HepG2 (cell line): ENCODE data around the gene NUDT7. TPM values are rescaled to one million over a fixed set of nuclear protein-coding genes. Genes with fewer than 3 reads are reported as not detected.
A peak's percentile ranks its signal among the peaks of the same experiment; 100 is the strongest.

Experiments used
- ATAC-seq: fragments of 200-7000 bp; cut with Tn5 transposase; 3 replicates; pipeline ENCODE4 v1.9.1; 2020; ENCODE audit warnings: mild to moderate bottlenecking, moderate library complexity
- BruUV-seq: library from RNA; stranded (reverse); fragments of 400-500 nt; replicated peaks from 2 replicates; lab custom pipeline; 2021; lab: Mats Ljungman, UMichigan
- CTCF ChIA-PET: fragments of 300-600 bp; formaldehyde crosslinking; extraction: SDS; loops from one replicate; lab custom pipeline; 2021; ENCODE audit warnings: low total read pairs, inconsistent platforms, low intra/inter-chr PET ratio; lab: Yijun Ruan, JAX
- POLR2A ChIA-PET: fragments of 350-600 bp; sonication (Branson Sonifier 250); formaldehyde crosslinking; loops from one replicate; lab custom pipeline; 2020; ENCODE audit warnings: antibody characterized with exemption, inconsistent platforms; lab: Yijun Ruan, JAX
- DNase-seq: peaks from one replicate; pipeline ENCODE4 v3.0.0-alpha.2; 2015; ENCODE audit warnings: low spot score
- FAIRE-seq: peaks from 3 replicates; lab custom pipeline; 2011; peaks lifted over from hg19 to GRCh38; lab: Jason Lieb, UNC
- H2AFZ ChIP-seq: one replicate; pipeline ENCODE4 v1.6.1; 2011; ENCODE audit warnings: low read length, inconsistent platforms
- H3K27ac ChIP-seq: fragments of 300-600 bp; 3 replicates; pipeline ENCODE4 v1.8.0; 2011; ENCODE audit warnings: mixed run types, mild to moderate bottlenecking, mixed read lengths, low read length, inconsistent platforms; ENCODE audit not compliant: insufficient read depth; ENCODE audit errors: extremely low read length
- H3K27me3 ChIP-seq, 2 experiments: fragments of 200-600 bp in 1 of 2; 2 replicates in 1 of 2; 3 replicates in 1 of 2; pipeline versions ENCODE4 v1.6.0 to v1.8.0; 2011; ENCODE audit warnings: low read length in 2 of 2, mild to moderate bottlenecking in 2 of 2, moderate library complexity in 2 of 2, inconsistent platforms in 1 of 2; ENCODE audit not compliant: insufficient read depth in 2 of 2, control insufficient read depth in 1 of 2
- H3K36me3 ChIP-seq, 2 experiments: fragments of 200-600 bp in 1 of 2; replicated peaks in 1 of 2; 2 replicates in 1 of 2; 3 replicates in 1 of 2; pipeline versions ENCODE4 v1.5.1 to v1.8.0; 2011; ENCODE audit warnings: low read length in 2 of 2, inconsistent platforms in 1 of 2; ENCODE audit not compliant: insufficient read depth in 2 of 2, control insufficient read depth in 1 of 2
- H3K4me1 ChIP-seq: 2 replicates; pipeline ENCODE4 v1.5.1; 2012; ENCODE audit warnings: low read length, inconsistent platforms; ENCODE audit not compliant: insufficient read depth
- H3K4me2 ChIP-seq: 2 replicates; pipeline ENCODE4 v1.6.0; 2011; ENCODE audit warnings: low read depth, low read length, inconsistent platforms
- H3K4me3 ChIP-seq, 3 experiments: fragments of 200-600 bp in 1 of 3; sonication (generic), shearing (Covaris generic) in 1 of 3; replicated peaks in 1 of 3; 2 replicates each; pipeline ENCODE4 v1.5.1; 2011 to 2016; ENCODE audit warnings: low read length in 3 of 3, inconsistent platforms in 2 of 3, low read depth in 2 of 3, mild to moderate bottlenecking in 2 of 3, control low read depth in 1 of 3, mixed read lengths in 1 of 3; ENCODE audit not compliant: insufficient read depth in 1 of 3
- H3K79me2 ChIP-seq: one replicate; pipeline ENCODE4 v1.6.1; 2011; ENCODE audit warnings: low read length, inconsistent platforms; ENCODE audit not compliant: insufficient read depth
- H3K9ac ChIP-seq: 2 replicates; pipeline ENCODE4 v1.6.0; 2011; ENCODE audit warnings: mild to moderate bottlenecking, low read depth, low read length, inconsistent platforms; ENCODE audit not compliant: insufficient read depth
- H3K9me3 ChIP-seq: 2 replicates; pipeline ENCODE4 v1.5.1; 2012; ENCODE audit warnings: mild to moderate bottlenecking, low read length
- H4K20me1 ChIP-seq: 2 replicates; pipeline ENCODE4 v1.6.0; 2011; ENCODE audit warnings: inconsistent platforms, mild to moderate bottlenecking, low read length, moderate library complexity; ENCODE audit not compliant: insufficient read depth
- ADNP ChIP-seq: sonication (generic); formaldehyde crosslinking; IDR thresholded peaks from 2 replicates; pipeline ENCODE4 v1.4.0; 2020; ENCODE audit warnings: missing genetic modification reagents
- ARID5B ChIP-seq: IDR thresholded peaks from 2 replicates; pipeline ENCODE4 v1.4.0; 2020; ENCODE audit warnings: mild to moderate bottlenecking, missing genetic modification reagents
- FOSL1 ChIP-seq: sonication (generic); formaldehyde crosslinking; IDR thresholded peaks from 2 replicates; pipeline ENCODE4 v1.9.0; 2021; ENCODE audit warnings: missing genetic modification reagents, borderline replicate concordance
- FOSL2 ChIP-seq: sonication (generic); formaldehyde crosslinking; IDR thresholded peaks from 2 replicates; pipeline ENCODE4 v1.4.0; 2020; ENCODE audit warnings: missing genetic modification reagents
- HOXA3 ChIP-seq: sonication (generic); formaldehyde crosslinking; IDR thresholded peaks from 2 replicates; pipeline ENCODE4 v1.5.0; 2020; ENCODE audit warnings: missing genetic modification reagents
- IRF9 ChIP-seq: sonication (generic); formaldehyde crosslinking; IDR thresholded peaks from 2 replicates; pipeline ENCODE4 v1.8.0; 2022; ENCODE audit warnings: missing genetic modification reagents, mild to moderate bottlenecking, borderline replicate concordance
- JUND ChIP-seq: sonication (generic); formaldehyde crosslinking; IDR thresholded peaks from 2 replicates; pipeline ENCODE4 v1.8.0; 2022; ENCODE audit warnings: mild to moderate bottlenecking, missing genetic modification reagents
- LCORL ChIP-seq, 2 experiments: fragments of 450-650 bp in 1 of 2; sonication (generic) in 1 of 2; formaldehyde crosslinking in 1 of 2; IDR thresholded peaks; 2 replicates each; pipeline versions ENCODE4 v1.5.0 to v1.6.1; 2017 to 2020; ENCODE audit warnings: antibody characterized with exemption in 1 of 2, missing genetic modification reagents in 1 of 2
- PATZ1 ChIP-seq: sonication (generic); formaldehyde crosslinking; IDR thresholded peaks from 2 replicates; pipeline ENCODE4 v1.4.0; 2020; ENCODE audit warnings: missing genetic modification reagents
- POGZ ChIP-seq: sonication (generic); formaldehyde crosslinking; IDR thresholded peaks from 2 replicates; pipeline ENCODE4 v1.4.0; 2020; ENCODE audit warnings: mild to moderate bottlenecking, missing genetic modification reagents
- SALL1 ChIP-seq: sonication (generic); formaldehyde crosslinking; IDR thresholded peaks from 2 replicates; pipeline ENCODE4 v1.8.0; 2022; ENCODE audit warnings: mild to moderate bottlenecking, missing genetic modification reagents
- STAG1 ChIP-seq: sonication (generic); formaldehyde crosslinking; IDR thresholded peaks from 2 replicates; pipeline ENCODE4 v1.4.0; 2020; ENCODE audit warnings: missing genetic modification reagents
- TEAD3 ChIP-seq: optimal IDR thresholded peaks from 2 replicates; pipeline ENCODE3; 2016; ENCODE audit warnings: borderline replicate concordance
- ZBTB46 ChIP-seq: sonication (generic); formaldehyde crosslinking; IDR thresholded peaks from 2 replicates; pipeline ENCODE4 v1.4.0; 2020; ENCODE audit warnings: mild to moderate bottlenecking, missing genetic modification reagents, borderline replicate concordance
- ZMYM2 ChIP-seq: sonication (generic); formaldehyde crosslinking; IDR thresholded peaks from 2 replicates; pipeline ENCODE4 v1.8.0; 2022; ENCODE audit warnings: mild to moderate bottlenecking, missing genetic modification reagents
- ZMYM3 ChIP-seq: sonication (generic); formaldehyde crosslinking; IDR thresholded peaks from 2 replicates; pipeline ENCODE4 v1.5.1; 2020; ENCODE audit warnings: mild to moderate bottlenecking, missing genetic modification reagents
- WGBS: methylation state at CpG from one replicate; pipeline ENCODE4 v1.1.6; 2017; ENCODE audit warnings: low lambda C conversion rate; 5-methylcytosine and 5-hydroxymethylcytosine counted together
- in situ Hi-C: cut with HindIII; loops from 2 replicates; pipeline ENCODE4 v1.10.0; 2017; ENCODE audit warnings: low pct_unique_long_range_greater_than_20kb; ENCODE audit not compliant: extremely low pct_ligation_motif_present
- intact Hi-C: fragments of 100-400 bp; cut with micrococcal nuclease; formaldehyde crosslinking; loops from one replicate; pipeline ENCODE4 v1.10.0; 2022; ENCODE audit not compliant: unreplicated experiment
- polyA plus RNA-seq, 8 experiments: library from polyadenylated mRNA; depleted of rRNA in 3 of 8; stranded (reverse) in 7 of 8; unstranded in 1 of 8; fragments of >200 nt; fragmentation: Illumina TruSeq in 4 of 8; extraction: Trizol in 4 of 8; gene quantifications; 2 replicates each; pipeline versions ENCODE4 v1.2.1 to v1.2.3, GENCODE V29; 2011 to 2016; ENCODE audit warnings: low read depth in 4 of 8, missing spikeins in 1 of 8, mixed read lengths in 1 of 8; ENCODE audit not compliant: insufficient read depth in 1 of 8
- total RNA-seq, 5 experiments: library from RNA; depleted of rRNA; stranded (reverse); fragments of >200 nt; fragmentation: Illumina TruSeq; extraction: Trizol; gene quantifications; 2 replicates each; pipeline ENCODE4 v1.2.3, GENCODE V29; 2016; ENCODE audit warnings: low read depth in 1 of 5

Gene NUDT7
- total and polyA plus RNA-seq, 2 of the 13 experiments (the other 11 are each of a cell fraction or from before 2014, with no cell fraction given), result 14.3 to 23.9 TPM

GRCh38 chr16:77780378-77780837 lies 58.1 kb downstream of the NUDT7 start:
- no TSS peak for BruUV-seq
- FAIRE-seq (no peak), DNase-seq (peak; percentile 46), ATAC-seq (peak; percentile 30; the same call in 2 of the 3 replicates)
- intact Hi-C loops, result no loop called here
- peak; percentile 86 for TF ChIP-seq FOSL2 (CRISPR knock-in tag)
- no peak for TF ChIP-seq LCORL (IDR thresholded peaks at IDR 0.05)
- peak; percentile 29; the same call in 1 of the 2 replicates for TF ChIP-seq LCORL (CRISPR knock-in tag; IDR thresholded peaks at IDR 0.05)
- TF ChIP-seq SALL1 (CRISPR knock-in tag), result 0 out of 2 replicates have a peak, but pooled peaks have one; percentile 31
- TF ChIP-seq HOXA3 (CRISPR knock-in tag), result no peak
- TF ChIP-seq POGZ (CRISPR knock-in tag), result 0 out of 2 replicates have a peak, but pooled peaks have one; percentile 21
- TF ChIP-seq ZMYM2 (CRISPR knock-in tag), result peak; percentile 52; the same call in 1 of the 2 replicates
- 0 out of 2 replicates have a peak, but pooled peaks have one; percentile 44 for TF ChIP-seq FOSL1
- TF ChIP-seq ZMYM3 (CRISPR knock-in tag), result peak; percentile 54; the same call in 1 of the 2 replicates
- no peak for TF ChIP-seq PATZ1 (CRISPR knock-in tag)
- TF ChIP-seq TEAD3, result peak; percentile 43
- no peak for TF ChIP-seq ZBTB46
- TF ChIP-seq ADNP (CRISPR knock-in tag), result peak; percentile 26; the same call in 1 of the 2 replicates
- peak; percentile 5; the same call in 1 of the 2 replicates for TF ChIP-seq STAG1 (CRISPR knock-in tag)
- no peak for TF ChIP-seq IRF9 (CRISPR knock-in tag)
- TF ChIP-seq ARID5B (CRISPR knock-in tag), result peak; percentile 38; the same call in 1 of the 2 replicates
- 0 out of 2 replicates have a peak, but pooled peaks have one; percentile 40 for TF ChIP-seq JUND (CRISPR knock-in tag)
- Histone ChIP-seq H3K9ac (no peak overlapping the region), H3K9me3 (no peaks in the 10 kb centered on the region), H3K4me1 (peaks cover 41% of the 10 kb centered on the region), H2AFZ (no peak overlapping the region), H4K20me1 (no peaks in the 10 kb centered on the region), H3K36me3 (no peaks in the 10 kb centered on the region), H3K27me3 (no peaks in the 10 kb centered on the region), H3K27ac (no peak overlapping the region), H3K4me2 (no peak overlapping the region), H3K79me2 (no peaks in the 10 kb centered on the region), H3K4me3 (no peak overlapping the region)
- WGBS, result 15% methylated on average over 9 of the region's 9 CpGs
- CTCF ChIA-PET, result no interaction called here
- POLR2A ChIA-PET, result no interaction called here
- in situ Hi-C loops, result loop anchor here (25.0 kb wide), 1 partner anchor 182 kb away; no protein-coding TSS in a partner anchor
